HG02973 (cell line): ENCODE measurements around the gene FXYD5.
A peak's percentile ranks its signal among the peaks of the same experiment; 100 is the strongest.

ENCODE experiments used
- ATAC-seq: cut with Tn5 transposase; IDR thresholded peaks from one replicate; pipeline ENCODE4 v1.9.1; 2021; ENCODE audit warnings: moderate library complexity; ENCODE audit not compliant: unreplicated experiment

The FXYD5 gene

DNA sequence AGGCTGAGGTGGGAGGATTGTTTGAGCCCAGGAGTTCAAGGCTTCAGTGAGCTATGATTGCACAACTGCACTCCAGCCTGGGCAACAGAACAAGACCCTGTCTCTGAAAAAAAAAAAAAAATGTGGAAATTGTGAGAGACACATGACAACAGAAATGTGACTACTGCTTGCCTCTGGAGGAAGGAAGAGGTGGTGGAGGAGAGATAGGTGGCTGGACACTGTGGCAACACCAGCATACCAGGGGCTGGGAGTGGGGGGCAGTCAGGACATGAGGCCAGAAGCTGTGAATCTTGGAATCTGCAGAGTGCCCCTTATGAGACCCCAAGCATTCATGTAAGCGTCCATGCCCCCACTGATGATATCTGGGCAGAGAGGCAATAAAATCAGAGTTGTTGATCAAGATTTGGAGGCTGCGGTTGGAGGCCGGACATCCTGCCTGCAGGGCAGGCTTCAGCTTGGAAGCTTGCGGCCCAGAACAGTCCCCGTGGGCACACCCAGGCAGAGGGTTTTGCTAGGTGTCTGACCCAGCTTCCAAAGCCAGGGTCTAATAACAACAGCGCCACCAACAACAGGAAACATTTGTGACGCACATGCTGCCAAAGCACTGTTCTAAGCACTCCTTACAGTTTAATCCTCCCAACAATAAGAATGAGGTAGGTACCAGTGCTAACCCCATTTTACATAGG, 57.2 kb downstream of the FXYD5 start:
- no peak for ATAC-seq

GRCh38 chr19:35212241-35212640, 57.7 kb downstream of the FXYD5 start:
- ATAC-seq: no peak

DNA sequence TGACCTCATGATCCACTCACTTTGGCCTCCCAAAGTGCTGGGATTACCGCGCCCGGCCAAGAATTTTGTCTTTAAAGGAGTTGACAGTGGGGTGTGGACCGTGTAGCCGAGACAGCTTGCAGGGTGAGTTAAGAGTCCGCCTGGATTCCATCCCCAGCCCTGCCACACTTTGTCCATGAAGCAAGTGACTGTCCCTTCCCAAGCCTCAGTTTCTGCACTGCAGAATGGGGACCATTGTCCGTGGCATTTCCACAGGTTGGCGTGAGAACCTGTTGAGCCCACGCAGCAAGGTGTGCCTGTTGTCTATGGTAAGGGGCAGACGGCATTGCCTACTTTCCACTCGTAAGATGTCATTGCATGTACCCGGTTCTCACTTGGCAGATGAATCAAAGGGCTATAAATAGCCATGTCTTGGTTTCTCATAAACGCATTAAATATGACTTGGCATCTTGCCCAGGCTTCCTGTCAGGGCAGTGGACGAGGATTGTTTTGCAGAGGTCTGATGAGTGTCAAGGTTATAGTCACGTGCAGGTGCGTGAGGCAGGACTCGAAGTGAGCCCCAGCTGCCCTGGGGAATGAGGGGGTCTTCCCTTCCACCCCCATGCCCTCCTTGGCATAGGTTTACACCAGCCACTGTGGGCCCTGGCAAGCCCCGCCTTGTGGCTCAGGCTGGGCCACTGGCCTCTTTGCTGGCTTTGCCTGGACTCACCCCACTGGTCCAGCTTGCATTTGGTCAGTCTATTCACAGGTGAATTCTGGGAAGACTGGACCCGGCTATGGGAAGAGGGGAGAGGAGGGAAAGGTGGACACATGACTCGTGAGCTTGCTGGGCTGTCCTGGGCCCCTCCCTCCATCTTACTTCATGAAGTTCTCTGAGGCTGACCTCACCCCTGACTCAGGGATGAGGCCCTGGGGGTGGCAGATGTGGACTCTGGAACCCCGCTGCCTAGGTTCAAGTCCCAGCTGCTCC, 59.4 kb downstream of the FXYD5 start:
- ATAC-seq: peak; percentile 64

- no peak for ATAC-seq
These were observed 60.4 kb downstream of the FXYD5 start for GRCh38 chr19:35214766-35215422.

GRCh38 chr19:35216016-35216832, 61.7 kb downstream of the FXYD5 start:
- ATAC-seq: no peak

DNA sequence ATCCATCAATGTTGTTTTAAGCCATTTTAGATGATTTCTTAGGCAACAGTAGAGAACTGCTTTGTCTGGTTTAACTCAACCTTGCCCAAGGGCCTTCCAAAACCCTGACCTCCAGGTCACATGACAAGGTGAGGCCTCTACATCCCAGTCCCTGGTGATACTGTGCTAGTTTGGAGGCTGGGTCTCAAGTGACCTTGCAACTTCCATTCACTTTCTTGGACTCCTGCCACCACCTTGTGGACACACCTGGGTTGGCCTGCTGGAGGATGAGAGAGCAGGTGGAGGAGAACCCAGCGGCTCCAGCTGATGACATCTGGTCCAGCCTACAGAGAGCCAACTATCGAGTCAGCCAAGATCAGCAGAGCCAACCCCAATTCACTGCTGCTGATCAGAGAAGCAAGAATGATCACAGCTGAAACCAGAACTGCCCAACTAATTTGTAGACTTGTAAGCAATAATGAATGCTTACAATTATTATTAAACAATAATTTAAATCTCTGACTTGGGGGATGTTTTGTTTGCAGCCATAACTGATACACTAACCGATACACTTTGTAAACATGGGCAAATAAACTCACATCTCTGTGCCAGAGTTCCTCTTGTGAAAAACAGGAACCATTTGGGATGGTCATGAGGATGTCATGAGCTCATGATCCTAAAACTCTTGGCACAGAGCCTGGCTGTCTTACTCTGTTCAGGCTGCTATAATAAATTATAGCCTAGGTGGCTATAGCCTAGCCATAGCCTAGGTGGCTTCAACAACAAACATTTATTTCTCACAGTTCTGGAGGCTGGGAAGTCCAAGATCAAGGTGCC, 62.5 kb downstream of the FXYD5 start:
- no peak for ATAC-seq

DNA sequence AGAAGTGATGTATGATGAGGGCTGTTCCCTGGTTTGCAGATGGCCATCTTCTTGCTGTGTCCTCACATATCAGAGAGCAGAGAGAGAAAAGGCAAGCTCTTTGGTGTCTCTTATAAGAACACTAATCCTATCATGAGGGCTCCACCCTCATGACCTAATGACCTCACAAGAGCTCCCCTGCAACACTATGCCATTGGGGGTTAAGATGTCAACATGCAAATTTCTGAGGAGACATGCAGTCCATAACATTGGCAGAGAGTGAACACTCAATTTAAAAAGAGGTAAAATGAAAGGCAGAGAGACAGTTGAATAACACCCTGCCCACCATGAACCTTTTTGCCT, 63.1 kb downstream of the FXYD5 start:
- no peak for ATAC-seq

DNA sequence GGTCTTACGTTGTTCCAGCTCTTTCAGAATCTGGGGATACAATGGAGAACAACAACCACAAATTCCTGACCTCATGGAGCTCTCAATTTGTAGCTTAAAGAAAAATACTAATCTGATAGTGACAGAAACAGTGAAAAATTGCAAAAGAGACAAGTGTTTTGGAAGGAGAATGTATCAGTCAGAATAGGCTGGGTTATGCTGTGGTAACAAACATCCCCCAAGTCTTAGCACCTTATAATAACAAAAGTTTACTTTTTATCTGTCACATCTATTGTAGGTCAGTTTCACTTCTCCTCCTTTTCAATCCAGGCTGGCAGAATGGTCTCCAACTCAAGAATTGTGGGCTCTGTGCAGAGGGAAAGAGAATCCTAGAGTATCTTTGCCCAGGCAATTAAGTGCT, 64.5 kb downstream of the FXYD5 start:
- no peak for ATAC-seq
